Activated T-helper 9 cell treated with anti-CD3 and anti-CD28 coated beads, Interleukin-2, amount 50 U/mL, for 16 hours (primary cell): ENCODE results near the gene CTIF.

Experiments used
- DNase-seq: peaks from one replicate; pipeline ENCODE4 v3.0.0-alpha.2; 2020; ENCODE audit warnings: low read depth

Gene CTIF

DNA sequence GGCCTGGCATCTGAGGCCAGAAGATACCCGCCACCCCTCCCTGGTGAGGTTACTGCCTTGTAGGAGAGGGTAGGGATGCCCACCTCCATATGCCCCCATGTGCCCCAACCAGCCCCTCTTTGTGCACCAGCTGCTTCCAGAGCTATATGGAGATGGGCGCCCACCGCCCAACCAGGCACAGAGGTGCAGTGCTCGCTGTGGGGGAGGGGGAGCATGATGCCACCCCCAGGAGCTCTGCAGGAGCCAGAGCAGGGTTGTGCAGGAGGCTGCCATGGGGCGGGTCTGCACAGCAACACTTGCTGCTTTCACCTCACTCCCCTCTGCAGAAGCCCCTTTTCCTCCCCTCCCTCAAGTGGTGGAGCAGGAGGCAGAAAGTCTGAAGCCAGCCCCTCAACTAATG, 237.3 kb downstream of the CTIF start:
- DNase-seq, result no peak

DNA sequence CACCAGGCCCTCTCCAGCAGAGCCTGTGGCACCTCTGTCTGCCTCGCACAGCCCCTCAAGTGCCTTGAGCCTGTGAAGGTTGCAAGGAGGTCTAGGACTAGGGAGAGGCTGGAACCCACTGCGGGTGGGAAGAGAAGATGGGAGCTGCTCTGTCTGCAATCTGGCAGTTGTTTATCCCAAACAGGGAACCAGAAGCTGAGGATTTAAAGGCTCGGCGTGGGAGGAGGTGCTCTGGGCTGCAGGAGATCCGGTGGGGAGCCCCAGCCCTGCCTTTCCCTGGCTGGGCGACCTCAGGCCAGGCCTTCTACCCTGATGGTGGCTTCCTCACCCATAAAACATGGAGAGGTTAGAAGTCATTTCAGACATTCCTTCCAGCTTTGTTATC, 237.8 kb downstream of the CTIF start:
- no peak for DNase-seq

DNA sequence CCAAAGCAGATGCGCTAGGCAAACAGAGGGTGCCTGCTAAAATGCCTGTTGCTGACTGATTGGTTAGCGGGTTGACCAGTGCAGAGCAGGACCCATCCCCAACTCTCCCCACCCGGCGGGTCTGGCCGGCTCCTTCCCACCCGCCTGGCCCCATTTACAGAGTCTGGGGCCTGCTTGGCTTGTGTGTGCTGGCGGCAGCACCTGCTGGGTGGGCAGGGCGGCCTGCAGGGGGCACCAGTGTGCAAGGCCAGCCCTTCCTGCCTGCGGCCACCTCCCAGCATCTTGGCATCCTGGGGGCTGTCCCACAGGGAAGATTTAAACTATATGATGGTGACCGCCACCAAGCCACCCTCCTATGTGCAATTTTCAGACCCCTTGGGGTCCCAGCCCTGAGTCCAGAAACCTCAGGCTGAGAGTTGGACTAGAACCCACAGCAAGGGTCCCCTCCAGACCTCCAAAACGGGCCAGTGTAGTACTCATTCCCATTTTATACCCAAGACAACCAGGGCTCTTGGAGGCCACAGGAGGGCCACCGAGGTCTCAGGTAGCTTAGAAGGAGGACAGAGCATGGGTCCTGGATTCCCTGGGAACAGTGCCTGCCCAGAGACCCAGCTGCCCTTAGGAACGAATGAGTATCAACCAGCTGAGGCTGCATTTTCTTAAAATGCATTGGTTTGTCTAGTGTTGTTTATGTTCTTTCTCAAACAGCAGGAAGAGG, 238.4 kb downstream of the CTIF start:
- DNase-seq, result peak; percentile 56

DNA sequence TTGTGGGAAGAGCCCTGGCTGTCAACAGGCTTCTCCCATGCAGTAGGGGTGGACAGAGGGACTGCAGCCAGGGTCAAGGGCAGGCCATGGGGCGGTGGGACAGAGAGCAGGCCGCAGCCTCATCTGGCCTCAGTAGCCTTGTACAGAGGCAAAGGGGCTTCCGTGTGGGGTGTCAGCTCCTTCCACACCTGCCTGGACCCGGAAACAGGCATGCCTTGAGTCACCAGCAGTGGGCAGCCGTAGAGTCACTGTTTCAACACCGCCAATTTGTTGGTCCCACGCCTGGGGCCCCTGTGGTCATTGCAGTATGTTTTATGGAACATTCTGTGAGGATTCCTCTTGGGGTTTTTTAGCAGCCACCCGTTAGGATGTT, 238.9 kb downstream of the CTIF start:
- DNase-seq, result no peak

DNA sequence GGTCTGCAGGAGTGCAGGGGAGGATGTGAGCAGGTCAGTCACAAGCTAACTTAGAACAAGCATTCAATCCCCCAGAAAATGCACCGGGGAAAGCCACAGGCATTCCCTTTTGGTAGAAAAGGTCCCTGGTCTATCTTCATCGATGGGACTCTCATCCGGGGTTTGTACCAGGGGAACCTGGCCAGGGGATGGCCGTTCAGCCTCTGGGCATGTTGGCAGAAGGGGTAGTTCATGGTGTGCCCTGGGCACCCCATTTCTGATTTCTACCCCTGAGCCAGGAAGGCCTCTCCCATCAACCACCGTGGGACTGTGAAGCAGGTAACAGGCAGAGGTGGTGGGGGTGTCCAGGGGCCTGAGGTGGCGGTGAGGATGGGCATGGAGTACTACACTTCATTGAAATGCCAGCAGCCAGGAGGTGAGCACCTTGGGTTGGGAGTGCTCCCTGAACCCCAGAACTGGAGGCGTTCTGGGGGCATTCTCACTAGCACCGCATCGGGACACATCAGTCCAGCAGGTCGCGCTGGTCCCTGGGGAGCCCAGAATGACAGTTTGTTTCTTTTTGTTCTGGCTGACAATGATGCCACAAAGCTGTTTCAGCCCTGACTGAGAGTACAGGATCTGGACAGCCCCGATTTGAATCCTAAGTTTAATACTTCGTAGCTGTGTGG, 239.6 kb downstream of the CTIF start:
- DNase-seq, result no peak

DNA sequence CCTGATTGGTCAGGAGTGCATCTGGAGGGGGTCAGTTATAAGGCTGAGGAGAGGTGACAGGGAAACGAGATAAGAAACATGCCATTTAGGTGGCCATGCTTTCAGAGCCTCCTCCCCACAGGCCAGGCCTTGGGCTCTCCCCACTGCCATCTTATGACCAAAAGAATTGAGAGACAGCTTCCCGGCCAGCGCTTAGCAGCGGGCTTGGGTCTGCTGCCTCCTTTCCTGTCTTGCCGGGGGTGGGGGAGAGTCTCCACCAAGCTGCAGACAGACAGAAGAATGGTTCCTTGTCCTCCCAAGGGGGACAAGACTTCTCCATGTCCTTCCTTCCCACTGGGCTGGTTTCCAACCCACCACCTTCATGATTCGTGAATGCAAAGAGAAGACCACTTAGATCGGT, 240.6 kb downstream of the CTIF start:
- DNase-seq, result no peak

DNA sequence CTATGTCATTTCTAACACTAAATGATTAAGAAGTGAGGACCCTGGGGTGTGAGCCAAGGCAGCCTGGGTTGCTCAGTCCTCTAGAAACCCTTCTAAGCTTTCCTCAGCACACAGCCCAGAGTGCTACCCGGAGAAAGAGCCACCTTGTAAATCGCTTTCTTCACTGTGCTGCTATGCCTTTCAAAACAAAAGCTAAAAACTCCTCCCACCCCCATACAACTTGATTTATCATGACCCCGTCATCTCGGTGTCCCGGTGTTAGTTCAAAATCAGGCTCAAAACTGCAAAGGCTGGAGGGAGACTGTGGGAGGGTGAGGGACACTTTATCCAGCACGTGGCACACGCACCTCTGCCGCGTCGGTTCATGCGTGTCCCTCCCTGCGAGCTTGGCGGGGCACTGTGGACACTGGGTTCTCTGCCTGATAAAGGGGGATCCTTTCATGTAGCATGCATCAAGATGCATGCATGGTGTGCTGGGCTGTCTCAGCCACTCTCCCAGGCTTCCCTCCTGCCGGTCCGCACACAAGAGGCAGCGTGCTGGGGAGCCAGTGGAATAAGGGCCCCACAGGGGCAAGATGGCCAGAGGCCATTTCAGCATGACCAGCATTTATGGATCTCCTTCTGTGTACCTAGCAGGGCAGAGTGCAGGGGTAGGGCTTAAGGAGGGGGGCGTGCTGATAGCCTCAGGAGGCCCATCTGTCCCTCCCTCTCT, 241.5 kb downstream of the CTIF start:
- no peak for DNase-seq

DNA sequence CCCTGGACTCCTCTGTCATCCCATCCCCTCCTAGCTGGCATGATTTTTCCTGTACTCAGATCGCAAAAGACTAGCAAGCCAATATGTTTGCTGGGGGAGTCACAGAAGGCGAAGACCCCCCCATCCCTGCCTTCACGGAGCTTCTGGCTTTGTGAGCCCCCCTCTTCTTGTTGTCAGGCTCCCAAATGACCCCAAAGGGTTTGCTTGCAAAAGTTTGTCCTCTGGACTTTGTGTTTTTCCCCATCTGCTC, 242.0 kb downstream of the CTIF start:
- DNase-seq, result no peak

DNA sequence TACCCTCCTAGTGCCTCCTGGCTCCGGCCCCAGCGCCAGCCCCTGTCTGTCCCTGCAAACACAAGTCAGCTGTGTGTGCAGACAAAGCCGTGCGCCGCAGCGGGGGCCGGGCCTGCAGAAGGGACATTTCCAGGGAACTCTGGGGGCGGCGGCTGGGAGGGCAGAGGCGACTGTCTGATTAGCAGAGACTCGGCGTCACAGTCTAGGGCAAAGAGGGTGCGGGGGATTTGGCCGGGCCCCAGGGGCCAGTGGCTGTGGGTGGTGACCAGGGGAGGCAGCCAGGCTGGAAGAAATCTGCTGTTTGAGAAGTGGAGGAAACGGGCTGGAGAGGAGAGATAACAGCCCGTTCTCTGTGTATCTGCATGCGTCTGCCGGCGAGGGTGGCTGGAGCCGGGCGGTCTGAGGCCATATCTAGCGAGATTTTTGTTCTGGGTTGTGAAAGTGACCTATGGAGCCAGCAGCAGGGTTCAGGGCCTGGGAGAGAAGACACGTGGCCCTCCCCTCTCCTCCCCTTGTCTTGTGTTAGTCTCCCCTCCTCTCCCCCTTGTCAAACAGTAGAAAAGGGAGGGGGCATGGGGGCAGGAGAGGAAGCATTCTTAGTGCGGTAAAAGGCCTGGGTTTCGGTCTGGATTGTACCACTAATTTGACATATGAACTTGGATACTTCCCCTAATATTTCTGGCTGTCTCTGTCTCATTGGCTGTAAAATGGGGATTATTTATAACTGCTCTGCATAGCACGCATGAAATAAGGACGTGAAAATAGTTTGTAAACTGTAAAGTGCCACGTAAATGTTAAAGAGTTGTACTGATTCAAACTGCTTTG, 242.5 kb downstream of the CTIF start:
- no peak for DNase-seq

DNA sequence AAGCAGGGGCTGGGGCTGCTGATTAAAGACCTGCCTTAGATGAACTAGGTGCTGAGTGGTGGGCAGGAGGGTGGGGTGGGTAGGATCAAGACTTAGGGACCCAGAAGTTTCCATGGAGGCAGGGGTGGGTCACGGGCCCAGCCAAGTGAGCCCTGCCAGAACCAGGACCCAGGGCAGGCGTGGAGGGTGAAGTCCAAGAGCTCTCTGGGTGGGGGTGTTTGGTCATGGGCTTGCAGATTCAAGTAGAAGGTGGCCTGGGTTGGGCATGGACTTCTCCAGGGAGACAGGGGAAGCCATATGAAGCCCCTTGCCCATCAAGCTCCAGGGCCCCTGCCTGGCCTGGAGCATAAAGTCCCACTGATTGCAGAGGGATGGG, 243.1 kb downstream of the CTIF start:
- DNase-seq, result no peak

DNA sequence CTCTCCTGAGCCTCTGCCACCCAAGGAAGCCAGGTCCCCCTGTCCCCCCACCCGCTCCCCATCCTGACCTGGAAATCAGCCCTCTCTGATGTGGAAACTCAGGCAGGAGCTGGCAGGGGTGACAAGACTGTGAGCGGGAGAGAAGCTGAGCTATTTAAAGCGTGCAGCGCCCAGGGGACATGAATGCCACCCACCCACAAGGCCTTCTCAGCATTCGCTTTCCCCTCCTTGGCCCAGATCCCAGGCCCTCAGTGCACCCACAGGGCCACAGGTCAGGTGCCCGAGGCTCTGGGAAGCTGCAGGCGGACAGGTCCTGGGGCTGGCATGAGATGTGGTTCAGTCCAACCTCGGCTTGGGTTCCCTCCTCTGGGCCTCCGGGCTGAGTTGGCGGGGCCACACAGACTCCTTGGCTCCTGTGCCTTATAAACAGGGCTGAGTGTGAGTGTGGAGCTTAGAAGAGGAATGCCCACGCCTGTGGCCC, 243.6 kb downstream of the CTIF start:
- no peak for DNase-seq

DNA sequence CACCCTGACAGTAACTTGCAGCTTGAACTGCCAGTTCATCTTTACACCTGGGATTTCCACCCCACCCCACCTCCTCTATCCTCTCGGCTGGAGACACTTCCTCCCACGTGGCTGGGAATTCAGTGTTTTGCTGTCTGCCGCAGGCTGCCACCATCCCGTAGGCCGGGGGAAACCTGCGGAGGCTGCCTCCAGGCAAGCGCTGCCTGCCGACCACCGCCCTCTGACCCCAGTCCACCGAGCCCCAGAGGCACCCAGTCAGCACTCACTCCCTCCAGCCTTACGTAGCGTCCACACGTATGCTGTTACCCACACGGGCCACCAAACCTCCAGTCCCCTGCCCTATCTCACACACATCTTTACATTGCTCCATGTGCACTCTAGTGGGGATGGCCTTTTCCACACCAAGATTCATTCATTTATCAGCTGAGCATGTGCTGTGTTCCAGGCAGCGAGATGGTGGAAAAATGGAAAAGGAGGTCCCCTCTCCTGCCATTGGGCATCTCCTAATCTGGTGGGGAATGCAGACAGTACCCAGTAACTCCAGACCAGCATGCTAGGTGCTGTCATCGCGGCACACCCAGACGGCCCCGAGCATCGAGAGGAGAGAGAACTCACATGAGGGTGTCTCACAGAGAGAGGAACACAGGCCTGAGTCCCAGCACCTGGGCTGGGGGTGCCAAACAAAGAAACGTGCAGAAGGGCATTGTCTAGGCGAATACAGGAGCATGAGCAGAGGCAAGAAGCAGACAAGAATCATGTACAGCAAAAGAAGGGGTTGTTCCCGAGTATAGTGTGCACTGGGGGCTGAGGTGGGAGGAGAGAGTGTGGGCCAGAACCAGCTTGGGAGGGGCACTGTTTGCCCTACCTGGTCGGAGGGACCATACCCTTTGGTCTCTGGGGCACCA, 245.0 kb downstream of the CTIF start:
- DNase-seq, result no peak

DNA sequence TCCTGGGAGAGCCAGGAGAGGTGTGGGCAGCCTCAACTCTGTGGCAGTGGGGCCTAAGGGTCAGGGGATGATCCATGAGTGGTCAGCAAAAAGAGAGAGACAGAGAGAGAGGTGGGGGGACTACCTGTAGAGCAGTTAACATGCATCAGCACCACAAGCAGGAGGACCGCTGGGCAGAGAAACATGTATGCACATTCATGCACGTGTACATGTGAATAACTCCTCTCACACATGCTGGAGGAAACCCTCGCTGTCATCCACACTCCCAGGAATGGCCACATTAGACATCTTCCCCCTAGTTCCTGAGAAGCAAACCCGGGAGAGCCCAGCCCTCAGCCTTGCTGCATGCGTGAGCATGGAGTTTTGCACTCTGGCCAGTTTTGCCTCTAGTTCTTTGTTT, 245.8 kb downstream of the CTIF start:
- DNase-seq, result no peak

DNA sequence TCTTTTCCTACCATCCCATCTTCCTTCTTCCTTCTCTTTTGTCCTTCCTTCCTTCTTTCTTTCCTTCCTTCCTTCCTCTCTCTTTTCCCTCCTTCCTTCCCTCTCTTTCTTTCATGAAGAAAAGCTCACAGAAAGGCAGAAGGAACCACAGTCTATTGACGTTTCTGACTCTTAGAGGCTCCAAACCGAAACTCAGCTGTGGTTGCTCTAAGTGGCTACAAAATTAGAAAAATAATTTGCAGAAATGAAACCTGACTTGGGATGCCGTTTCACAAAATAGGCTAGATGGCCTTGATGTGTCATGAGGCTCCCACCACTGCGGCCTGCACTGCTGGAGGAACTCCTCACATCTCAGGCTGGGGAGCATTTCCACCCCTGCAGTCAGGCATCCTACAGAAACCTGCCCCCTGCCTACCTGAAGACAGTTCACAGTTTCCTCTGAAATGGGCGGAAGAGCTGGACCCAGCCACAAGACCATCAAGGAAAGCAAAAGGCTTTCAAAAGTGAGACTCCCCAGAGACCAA, 246.3 kb downstream of the CTIF start:
- no peak for DNase-seq

DNA sequence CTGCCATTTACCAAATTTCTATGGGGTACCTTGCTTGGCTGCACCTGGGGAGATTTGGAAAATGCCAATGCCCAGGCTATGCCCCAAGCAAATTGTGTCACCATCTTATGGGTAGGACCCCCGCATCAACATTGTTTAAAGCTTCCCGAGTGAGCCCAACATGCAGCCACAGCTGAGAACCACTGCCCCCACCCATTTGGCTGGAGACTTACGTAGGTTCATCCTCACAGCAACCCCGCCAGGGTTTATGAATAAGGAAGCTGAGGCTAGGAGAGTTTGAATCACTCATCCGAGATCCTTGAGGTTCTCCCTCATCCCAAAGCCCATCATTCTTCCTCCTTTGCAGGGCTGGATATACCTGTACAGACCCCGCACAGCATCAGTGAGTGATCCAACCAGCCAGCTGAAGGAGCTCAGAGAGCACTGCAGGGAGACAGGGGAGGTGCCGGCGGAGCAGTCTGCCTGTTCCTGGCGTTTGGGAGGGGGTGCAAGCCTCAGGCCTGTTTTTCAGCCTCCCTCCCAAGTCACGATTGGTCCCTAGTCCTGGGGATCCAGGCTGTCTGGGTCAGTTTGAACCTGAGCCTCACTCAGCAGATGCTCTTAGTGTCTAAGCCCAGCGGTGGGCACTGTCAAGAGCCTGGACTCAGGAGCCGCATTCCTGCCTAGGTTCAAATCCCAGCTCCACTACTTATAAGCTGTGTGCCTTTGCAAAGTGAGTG, 247.1 kb downstream of the CTIF start:
- DNase-seq, result no peak

DNA sequence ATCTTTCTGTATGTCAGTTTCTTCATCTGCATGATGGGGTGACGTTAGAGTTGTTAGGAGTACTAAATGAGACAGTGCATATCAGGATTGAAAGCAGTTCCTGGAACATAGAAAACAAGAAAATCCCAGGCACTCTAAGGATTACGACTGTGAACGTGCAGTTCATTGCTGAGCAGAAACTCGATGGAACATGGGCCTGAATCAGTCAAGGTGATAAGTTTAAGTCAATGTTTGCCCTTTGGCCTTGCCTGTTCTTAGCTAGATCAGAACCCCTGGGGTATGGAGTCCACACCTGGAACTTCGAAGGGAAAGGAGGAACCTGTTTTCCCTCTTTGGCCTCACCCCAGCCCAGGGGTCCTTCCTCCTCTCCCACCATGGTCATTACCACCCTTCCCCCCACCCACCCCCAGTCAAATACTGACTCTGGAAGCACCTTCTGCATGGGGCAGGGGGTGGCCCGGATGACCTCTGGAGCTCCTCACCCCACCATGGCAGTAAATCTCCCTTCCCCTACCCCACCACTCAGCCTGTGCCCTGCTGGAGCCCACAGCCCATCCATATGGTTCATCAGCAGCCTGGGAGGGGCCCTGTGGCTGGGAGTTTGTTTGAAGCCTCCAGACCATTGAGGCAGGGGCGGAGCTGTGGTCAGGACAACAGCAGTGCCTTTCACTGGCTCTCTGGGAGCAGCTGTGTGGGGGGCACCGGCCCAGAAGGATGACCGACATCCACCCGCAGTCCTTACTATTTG, 247.8 kb downstream of the CTIF start:
- DNase-seq, result no peak

DNA sequence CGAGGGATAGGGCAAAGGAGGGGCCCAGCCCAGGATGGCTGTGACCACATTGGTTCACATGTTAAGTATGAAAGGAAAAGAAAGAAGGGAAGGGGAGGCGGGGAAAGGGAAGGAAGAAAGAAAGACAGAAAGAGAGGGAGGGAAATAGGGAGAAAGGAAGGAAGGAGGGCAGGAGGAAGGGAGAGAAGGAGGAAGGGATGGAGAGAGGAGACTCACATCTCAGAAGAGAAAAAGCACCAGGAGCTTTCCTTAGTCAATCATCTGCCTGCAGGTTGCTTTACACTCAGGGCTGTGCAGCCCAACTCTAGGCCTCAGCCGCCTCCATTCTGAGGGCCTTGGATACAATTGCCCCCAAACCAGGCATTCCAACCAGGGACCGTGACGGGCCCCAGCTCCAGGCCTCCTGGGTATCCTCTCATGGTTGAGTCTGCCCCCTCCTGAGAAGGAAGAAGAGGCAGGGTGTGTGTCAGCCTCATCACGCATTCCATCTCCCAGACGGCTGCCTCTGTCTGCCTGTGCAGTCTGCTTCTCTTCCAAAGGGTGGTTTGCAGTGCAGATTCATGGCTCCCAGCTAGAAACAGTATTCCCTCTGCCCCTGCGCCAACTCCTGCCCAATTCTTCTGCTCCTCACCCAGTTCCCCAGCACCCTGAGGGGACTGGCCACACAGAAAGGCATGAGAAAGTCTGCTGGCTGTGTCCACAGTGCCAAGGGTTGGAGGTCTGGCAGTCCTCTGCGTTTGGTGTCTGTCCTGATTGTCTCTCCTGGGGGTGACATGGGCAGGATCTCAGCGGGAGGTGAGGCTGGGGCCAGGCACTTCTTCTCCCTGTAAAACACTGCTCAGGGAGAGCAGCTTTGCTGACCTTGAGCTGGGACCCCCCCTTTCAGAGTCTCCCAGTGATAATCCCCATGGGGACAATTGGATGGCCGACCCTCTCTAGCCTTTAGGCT, 248.6 kb downstream of the CTIF start:
- DNase-seq, result no peak

DNA sequence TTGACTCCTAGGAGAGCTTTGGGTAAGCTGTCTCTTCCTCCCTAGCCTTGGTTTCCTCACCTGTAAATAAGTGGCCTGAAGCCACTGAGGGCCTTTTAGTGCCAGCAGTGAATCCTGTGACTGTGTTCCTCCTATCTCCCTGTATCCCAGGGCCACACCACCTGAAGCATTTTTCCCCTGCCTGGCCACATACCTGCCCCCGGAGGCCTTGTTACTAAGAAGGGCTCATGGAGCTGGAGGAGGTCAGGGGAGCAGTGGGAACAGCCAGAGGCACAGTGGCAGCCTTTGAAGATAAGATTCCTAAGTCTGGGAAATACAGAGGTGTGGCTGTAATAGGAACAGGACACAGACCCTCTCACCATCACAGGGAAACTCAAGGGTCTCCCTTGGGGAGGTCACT, 249.5 kb downstream of the CTIF start:
- DNase-seq, result no peak

DNA sequence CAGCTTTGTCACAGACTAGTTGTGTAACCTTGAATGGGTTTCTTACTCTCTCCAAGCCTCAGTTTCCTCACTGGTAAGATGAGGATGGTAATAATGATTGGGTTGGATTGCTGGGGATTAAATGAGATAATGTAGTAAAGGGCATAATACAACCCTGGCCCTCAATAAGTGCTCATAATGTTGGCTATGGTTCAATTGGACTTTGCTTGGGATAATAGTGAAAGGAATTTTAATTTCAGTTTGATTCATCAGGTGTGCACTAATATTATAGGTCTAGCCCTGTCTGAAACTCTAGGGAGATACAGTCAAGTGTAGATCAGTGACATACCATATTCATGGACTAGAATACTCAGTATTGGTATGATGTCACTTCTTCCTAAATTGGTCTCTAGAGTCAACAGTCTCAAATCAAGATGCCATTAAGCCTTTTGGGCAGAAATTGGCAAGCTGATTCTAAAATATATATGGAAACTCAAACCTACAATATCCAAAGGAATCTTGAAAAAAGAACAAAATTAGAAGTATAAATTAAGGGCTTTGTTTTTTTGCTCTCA, 250.5 kb downstream of the CTIF start:
- DNase-seq, result no peak
